ENCODE data around the gene LRRC4.

DNA sequence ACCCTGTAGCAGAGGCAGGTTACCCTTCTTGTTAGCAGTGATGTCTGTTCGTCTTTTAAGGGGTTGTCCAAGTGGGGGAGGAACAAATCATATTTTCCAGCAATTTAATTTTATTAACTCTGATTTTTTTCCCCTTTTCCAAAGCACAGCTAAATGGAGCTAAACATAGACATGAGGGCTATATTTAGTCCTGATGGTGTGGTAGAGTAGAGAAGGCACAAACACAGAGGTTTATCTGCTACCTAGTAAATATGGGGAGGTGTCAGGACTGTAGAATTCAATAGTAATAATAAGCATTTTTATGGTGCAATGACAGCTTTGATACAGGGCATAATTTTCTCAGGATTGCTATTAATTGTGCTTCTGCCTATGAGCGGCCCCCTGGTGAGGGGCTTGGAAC lies 22.5 kb downstream of the LRRC4 start:
- TF ChIP-seq, protein P1, sequence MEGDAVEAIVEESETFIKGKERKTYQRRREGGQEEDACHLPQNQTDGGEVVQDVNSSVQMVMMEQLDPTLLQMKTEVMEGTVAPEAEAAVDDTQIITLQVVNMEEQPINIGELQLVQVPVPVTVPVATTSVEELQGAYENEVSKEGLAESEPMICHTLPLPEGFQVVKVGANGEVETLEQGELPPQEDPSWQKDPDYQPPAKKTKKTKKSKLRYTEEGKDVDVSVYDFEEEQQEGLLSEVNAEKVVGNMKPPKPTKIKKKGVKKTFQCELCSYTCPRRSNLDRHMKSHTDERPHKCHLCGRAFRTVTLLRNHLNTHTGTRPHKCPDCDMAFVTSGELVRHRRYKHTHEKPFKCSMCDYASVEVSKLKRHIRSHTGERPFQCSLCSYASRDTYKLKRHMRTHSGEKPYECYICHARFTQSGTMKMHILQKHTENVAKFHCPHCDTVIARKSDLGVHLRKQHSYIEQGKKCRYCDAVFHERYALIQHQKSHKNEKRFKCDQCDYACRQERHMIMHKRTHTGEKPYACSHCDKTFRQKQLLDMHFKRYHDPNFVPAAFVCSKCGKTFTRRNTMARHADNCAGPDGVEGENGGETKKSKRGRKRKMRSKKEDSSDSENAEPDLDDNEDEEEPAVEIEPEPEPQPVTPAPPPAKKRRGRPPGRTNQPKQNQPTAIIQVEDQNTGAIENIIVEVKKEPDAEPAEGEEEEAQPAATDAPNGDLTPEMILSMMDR (conservative IDR thresholded peaks at IDR 0.05 in 1 of 2, IDR thresholded peaks at IDR 0.05 in 1 of 2; ENCODE audit: extremely low read depth in 1 of 2, insufficient read depth in 1 of 2, low read depth in 1 of 2, low read length in 2 of 2) = no peak
- TF ChIP-seq EZH2 (IDR thresholded peaks at IDR 0.05; ENCODE audit: borderline replicate concordance, low read length) = no peak

Measured in mammary epithelial cell (primary cell).